ENCODE results near the gene STX1B.

The STX1B gene

GRCh38 chr16:31042866-31043265, 32.4 kb upstream of the STX1B start:
- DNase-seq (ENCODE audit: extremely low read depth, low read depth), result no peak
- TF ChIP-seq CTCF (IDR thresholded peaks at IDR 0.05; ENCODE audit: low read depth, low read length, missing control alignments), result no peak
- H3K4me3 ChIP-seq (replicated peaks; ENCODE audit: low read depth, low read length), result no peak overlapping the region

- no peak overlapping the region for H3K4me3 ChIP-seq (replicated peaks; ENCODE audit: low read depth, low read length)
- no peak for TF ChIP-seq CTCF (IDR thresholded peaks at IDR 0.05; ENCODE audit: low read depth, low read length, missing control alignments)
- no peak for DNase-seq (ENCODE audit: extremely low read depth, low read depth)
Measured at GRCh38 chr16:31038993-31039392, 28.6 kb upstream of the STX1B start.

GRCh38 chr16:31036691-31037090, 26.3 kb upstream of the STX1B start:
- no peak for TF ChIP-seq CTCF (IDR thresholded peaks at IDR 0.05; ENCODE audit: low read depth, low read length, missing control alignments)
- H3K4me3 ChIP-seq (replicated peaks; ENCODE audit: low read depth, low read length), result no peak overlapping the region
- no peak for DNase-seq (ENCODE audit: extremely low read depth, low read depth)

- peak; percentile 39 for DNase-seq (ENCODE audit: extremely low read depth, low read depth)
- TF ChIP-seq CTCF (IDR thresholded peaks at IDR 0.05; ENCODE audit: low read depth, low read length, missing control alignments), result no peak
- peak overlapping the region; percentile 81 for H3K4me3 ChIP-seq (replicated peaks; ENCODE audit: low read depth, low read length)
Measured at GRCh38 chr16:31033709-31034492, 23.5 kb upstream of the STX1B start.

GRCh38 chr16:31032736-31033708, 22.6 kb upstream of the STX1B start, which contains the start of gene STX4:
Gene STX4, plus strand, starts transcription at chr16:31033558. Its CDS starts 248 bp downstream, at chr16:31033806.
- peak within 1 kb of the TSS; percentile 81 for H3K4me3 ChIP-seq (replicated peaks; ENCODE audit: low read depth, low read length)
- no peak for TF ChIP-seq CTCF (IDR thresholded peaks at IDR 0.05; ENCODE audit: low read depth, low read length, missing control alignments)
- peak; percentile 96 for DNase-seq (ENCODE audit: extremely low read depth, low read depth)

GRCh38 chr16:31031276-31031675, 20.8 kb upstream of the STX1B start:
- H3K4me3 ChIP-seq (replicated peaks; ENCODE audit: low read depth, low read length), result no peak overlapping the region
- no peak for DNase-seq (ENCODE audit: extremely low read depth, low read depth)
- no peak for TF ChIP-seq CTCF (IDR thresholded peaks at IDR 0.05; ENCODE audit: low read depth, low read length, missing control alignments)

Measured in HFF-Myc (cell line).